ENCODE results near the gene ZNF407. TPM values are rescaled to one million over a fixed set of nuclear protein-coding genes. Genes with fewer than 3 reads are reported as not detected.

ZNF407 gene
- total RNA-seq, 2 experiments from 2014 or later, result 16.6 to 17.0 TPM

GRCh38 chr18:74918276-74918790 lies 320.7 kb downstream of the ZNF407 start:
- Mint-ChIP-seq H3K4me1 (ENCODE audit: low read depth) (no peaks in the 10 kb centered on the region), H3K4me3 (no peak overlapping the region), H3K36me3 (ENCODE audit: low read depth) (peaks cover 3% of the 10 kb centered on the region), H3K9me3 (ENCODE audit: insufficient read depth) (no peaks in the 10 kb centered on the region), H3K27me3 (ENCODE audit: low read depth) (no peaks in the 10 kb centered on the region), H3K27ac (no peak overlapping the region)
- no peak for ATAC-seq
- ChIA-PET POLR2A (no interaction called here), CTCF (interaction anchor here (1.4 kb wide), 1 partner anchor 21 kb away, joined by 5 read pairs; no protein-coding TSS in a partner anchor)
- no peak for DNase-seq

- Mint-ChIP-seq H3K36me3 (ENCODE audit: low read depth) (peaks cover 3% of the 10 kb centered on the region), H3K4me1 (ENCODE audit: low read depth) (no peaks in the 10 kb centered on the region), H3K4me3 (no peak overlapping the region), H3K9me3 (ENCODE audit: insufficient read depth) (no peaks in the 10 kb centered on the region), H3K27ac (no peak overlapping the region), H3K27me3 (ENCODE audit: low read depth) (no peaks in the 10 kb centered on the region)
- no peak for ATAC-seq
- ChIA-PET POLR2A (no interaction called here), CTCF (no interaction called here)
- DNase-seq, result no peak
Observed at GRCh38 chr18:74921057-74921820, 323.6 kb downstream of the ZNF407 start.

- no peaks in the 10 kb centered on the region for H3K27me3 Mint-ChIP-seq (ENCODE audit: low read depth)
- POLR2A ChIA-PET, result no interaction called here
Observed at GRCh38 chr18:74926051-74926450, 328.4 kb downstream of the ZNF407 start.

GRCh38 chr18:74928194-74928968 lies 330.7 kb downstream of the ZNF407 start:
- no peak for ATAC-seq
- Mint-ChIP-seq H3K27ac (no peak overlapping the region), H3K4me1 (ENCODE audit: low read depth) (no peaks in the 10 kb centered on the region), H3K36me3 (ENCODE audit: low read depth) (no peaks in the 10 kb centered on the region), H3K4me3 (no peak overlapping the region), H3K27me3 (ENCODE audit: low read depth) (no peaks in the 10 kb centered on the region), H3K9me3 (ENCODE audit: insufficient read depth) (no peaks in the 10 kb centered on the region)
- ChIA-PET CTCF (interaction anchor here (0.8 kb wide), 1 partner anchor 8 kb away, joined by 3 read pairs; no protein-coding TSS in a partner anchor), POLR2A (no interaction called here)
- DNase-seq, result no peak

More at GRCh38 chr18:74926051-74926450, 328.4 kb downstream of the ZNF407 start:
- Mint-ChIP-seq H3K4me3 (no peak overlapping the region), H3K27ac (no peak overlapping the region), H3K9me3 (ENCODE audit: insufficient read depth) (no peaks in the 10 kb centered on the region), H3K36me3 (ENCODE audit: low read depth) (peaks cover 1% of the 10 kb centered on the region), H3K4me1 (ENCODE audit: low read depth) (no peaks in the 10 kb centered on the region)
- CTCF ChIA-PET, result interaction anchor here (1.5 kb wide), 1 partner anchor 8 kb away, joined by 3 read pairs; no protein-coding TSS in a partner anchor
- ATAC-seq (no peak), DNase-seq (no peak)

- CTCF ChIA-PET, result no interaction called here
- no peak for ATAC-seq
- Mint-ChIP-seq H3K4me1 (ENCODE audit: low read depth) (no peaks in the 10 kb centered on the region), H3K27ac (no peak overlapping the region), H3K27me3 (ENCODE audit: low read depth) (no peaks in the 10 kb centered on the region), H3K4me3 (no peak overlapping the region), H3K36me3 (ENCODE audit: low read depth) (no peaks in the 10 kb centered on the region), H3K9me3 (ENCODE audit: insufficient read depth) (no peaks in the 10 kb centered on the region)
- POLR2A ChIA-PET, result interaction anchor here (0.8 kb wide), 1 partner anchor 473 kb away, joined by 3 read pairs; no protein-coding TSS in a partner anchor
- no peak for DNase-seq
Observed at GRCh38 chr18:74929110-74929509, 331.4 kb downstream of the ZNF407 start.

- DNase-seq, result no peak
- Mint-ChIP-seq H3K27ac (no peak overlapping the region), H3K36me3 (ENCODE audit: low read depth) (no peaks in the 10 kb centered on the region), H3K4me3 (no peak overlapping the region), H3K27me3 (ENCODE audit: low read depth) (no peaks in the 10 kb centered on the region), H3K9me3 (ENCODE audit: insufficient read depth) (no peaks in the 10 kb centered on the region), H3K4me1 (ENCODE audit: low read depth) (no peaks in the 10 kb centered on the region)
- no peak for ATAC-seq
- ChIA-PET POLR2A (no interaction called here), CTCF (no interaction called here)
Observed at GRCh38 chr18:74930616-74931015, 332.9 kb downstream of the ZNF407 start.

GRCh38 chr18:74933930-74934329 lies 336.3 kb downstream of the ZNF407 start:
- POLR2A ChIA-PET, result no interaction called here
- Mint-ChIP-seq H3K4me1 (ENCODE audit: low read depth) (no peaks in the 10 kb centered on the region), H3K27me3 (ENCODE audit: low read depth) (no peaks in the 10 kb centered on the region), H3K27ac (no peak overlapping the region), H3K9me3 (ENCODE audit: insufficient read depth) (no peaks in the 10 kb centered on the region), H3K4me3 (no peak overlapping the region), H3K36me3 (ENCODE audit: low read depth) (no peaks in the 10 kb centered on the region)
- ATAC-seq (no peak), DNase-seq (no peak)
- CTCF ChIA-PET, result no interaction called here

- ChIA-PET CTCF (interaction anchor here (1.5 kb wide), 1 partner anchor 13 kb away, joined by 5 read pairs; no protein-coding TSS in a partner anchor), POLR2A (no interaction called here)
- no peak overlapping the region for H3K4me3 Mint-ChIP-seq
- H3K9me3 Mint-ChIP-seq (ENCODE audit: insufficient read depth), result no peaks in the 10 kb centered on the region
- no peaks in the 10 kb centered on the region for H3K4me1 Mint-ChIP-seq (ENCODE audit: low read depth)
- ATAC-seq (no peak), DNase-seq (no peak)
- H3K36me3 Mint-ChIP-seq (ENCODE audit: low read depth), result no peaks in the 10 kb centered on the region
- H3K27me3 Mint-ChIP-seq (ENCODE audit: low read depth), result no peaks in the 10 kb centered on the region
- H3K27ac Mint-ChIP-seq, result no peak overlapping the region
Observed at GRCh38 chr18:74935434-74935833, 337.8 kb downstream of the ZNF407 start.

GRCh38 chr18:74936343-74936742 lies 338.7 kb downstream of the ZNF407 start:
- ChIA-PET POLR2A (no interaction called here), CTCF (no interaction called here)
- ATAC-seq (no peak), DNase-seq (no peak)
- H3K9me3 Mint-ChIP-seq (ENCODE audit: insufficient read depth), result no peaks in the 10 kb centered on the region
- no peaks in the 10 kb centered on the region for H3K27me3 Mint-ChIP-seq (ENCODE audit: low read depth)
- H3K27ac Mint-ChIP-seq, result no peak overlapping the region
- H3K36me3 Mint-ChIP-seq (ENCODE audit: low read depth), result no peaks in the 10 kb centered on the region
- H3K4me1 Mint-ChIP-seq (ENCODE audit: low read depth), result no peaks in the 10 kb centered on the region
- H3K4me3 Mint-ChIP-seq, result no peak overlapping the region

GRCh38 chr18:74937291-74937690 lies 339.6 kb downstream of the ZNF407 start:
- Mint-ChIP-seq H3K4me1 (ENCODE audit: low read depth) (peaks cover 6% of the 10 kb centered on the region), H3K9me3 (ENCODE audit: insufficient read depth) (no peaks in the 10 kb centered on the region), H3K4me3 (no peak overlapping the region), H3K27ac (no peak overlapping the region), H3K36me3 (ENCODE audit: low read depth) (no peaks in the 10 kb centered on the region), H3K27me3 (ENCODE audit: low read depth) (no peaks in the 10 kb centered on the region)
- ChIA-PET CTCF (no interaction called here), POLR2A (no interaction called here)
- ATAC-seq (no peak), DNase-seq (no peak)

- POLR2A ChIA-PET, result no interaction called here
Observed at GRCh38 chr18:74940856-74941255, 343.2 kb downstream of the ZNF407 start.

GRCh38 chr18:74942319-74942910 lies 344.7 kb downstream of the ZNF407 start:
- DNase-seq (no peak), ATAC-seq (no peak)
- ChIA-PET POLR2A (no interaction called here), CTCF (no interaction called here)
- peaks cover 10% of the 10 kb centered on the region for H3K4me1 Mint-ChIP-seq (ENCODE audit: low read depth)
- H3K27ac Mint-ChIP-seq, result no peak overlapping the region
- H3K4me3 Mint-ChIP-seq, result no peak overlapping the region
- no peaks in the 10 kb centered on the region for H3K9me3 Mint-ChIP-seq (ENCODE audit: insufficient read depth)
- no peaks in the 10 kb centered on the region for H3K27me3 Mint-ChIP-seq (ENCODE audit: low read depth)
- no peaks in the 10 kb centered on the region for H3K36me3 Mint-ChIP-seq (ENCODE audit: low read depth)

More at GRCh38 chr18:74940856-74941255, 343.2 kb downstream of the ZNF407 start:
- Mint-ChIP-seq H3K27ac (no peak overlapping the region), H3K9me3 (ENCODE audit: insufficient read depth) (no peaks in the 10 kb centered on the region), H3K36me3 (ENCODE audit: low read depth) (no peaks in the 10 kb centered on the region), H3K4me3 (no peak overlapping the region), H3K27me3 (ENCODE audit: low read depth) (no peaks in the 10 kb centered on the region), H3K4me1 (ENCODE audit: low read depth) (peaks cover 10% of the 10 kb centered on the region)
- DNase-seq (no peak), ATAC-seq (no peak)
- CTCF ChIA-PET, result no interaction called here
